Tibial nerve (tissue), 3 donors: Measurements from ENCODE around the gene TRNP1.

Experiments
- POLR2A ChIP-seq, 2 donors: fragments of 450-650 bp; IDR thresholded peaks; one replicate each; pipeline ENCODE4 v1.6.1; 2017; ENCODE audit warnings: antibody characterized with exemption in 2 of 2, mild to moderate bottlenecking in 2 of 2, moderate library complexity in 2 of 2
- TF ChIP-seq, protein P1 (sequence below), 5 experiments: fragments of 200-600 bp in 3 of 5; fragments of 450-650 bp in 2 of 5; sonication (generic) in 3 of 5; IDR thresholded peaks; one replicate each; pipeline ENCODE4 v1.5.1; 2016 to 2019; ENCODE audit warnings: antibody characterized with exemption in 5 of 5, mild to moderate bottlenecking in 3 of 5, moderate library complexity in 2 of 5

DNA sequence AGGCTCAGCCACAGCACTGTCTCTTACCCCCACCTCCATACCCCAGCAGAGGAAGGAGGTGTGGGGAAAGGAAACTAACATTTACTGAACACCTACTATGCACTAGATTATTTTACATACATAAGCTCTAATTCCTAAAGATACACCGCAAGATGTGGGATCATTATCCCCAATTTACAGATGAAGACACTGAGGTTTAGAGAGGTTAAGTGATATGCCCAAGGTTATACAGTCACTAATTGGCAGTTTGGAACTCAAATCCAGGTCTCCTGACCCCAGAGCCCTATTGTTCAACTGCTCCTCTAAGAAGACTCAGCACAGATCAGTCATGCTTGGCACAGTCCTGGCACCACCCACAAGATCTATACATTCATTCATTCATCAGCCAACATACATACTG lies 22.9 kb downstream of the TRNP1 start:
- no peak for TF ChIP-seq POLR2A (IDR thresholded peaks at IDR 0.05)
- TF ChIP-seq, protein P1, sequence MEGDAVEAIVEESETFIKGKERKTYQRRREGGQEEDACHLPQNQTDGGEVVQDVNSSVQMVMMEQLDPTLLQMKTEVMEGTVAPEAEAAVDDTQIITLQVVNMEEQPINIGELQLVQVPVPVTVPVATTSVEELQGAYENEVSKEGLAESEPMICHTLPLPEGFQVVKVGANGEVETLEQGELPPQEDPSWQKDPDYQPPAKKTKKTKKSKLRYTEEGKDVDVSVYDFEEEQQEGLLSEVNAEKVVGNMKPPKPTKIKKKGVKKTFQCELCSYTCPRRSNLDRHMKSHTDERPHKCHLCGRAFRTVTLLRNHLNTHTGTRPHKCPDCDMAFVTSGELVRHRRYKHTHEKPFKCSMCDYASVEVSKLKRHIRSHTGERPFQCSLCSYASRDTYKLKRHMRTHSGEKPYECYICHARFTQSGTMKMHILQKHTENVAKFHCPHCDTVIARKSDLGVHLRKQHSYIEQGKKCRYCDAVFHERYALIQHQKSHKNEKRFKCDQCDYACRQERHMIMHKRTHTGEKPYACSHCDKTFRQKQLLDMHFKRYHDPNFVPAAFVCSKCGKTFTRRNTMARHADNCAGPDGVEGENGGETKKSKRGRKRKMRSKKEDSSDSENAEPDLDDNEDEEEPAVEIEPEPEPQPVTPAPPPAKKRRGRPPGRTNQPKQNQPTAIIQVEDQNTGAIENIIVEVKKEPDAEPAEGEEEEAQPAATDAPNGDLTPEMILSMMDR (IDR thresholded peaks at IDR 0.05): no peak
